Caco-2 (cell line): Measurements from ENCODE around the gene CREBL2. TPM values are rescaled to one million over a fixed set of nuclear protein-coding genes. Genes with fewer than 3 reads are reported as not detected.

Source experiments
- Bru-seq: library from RNA; stranded (reverse); fragments of 400-500 nt; gene quantifications from one replicate; lab custom pipeline; 2021; lab: Mats Ljungman, UMichigan
- BruChase-seq, 2 experiments: library from RNA; stranded (reverse); fragments of 400-500 nt; gene quantifications; one replicate each; lab custom pipeline; 2021; lab: Mats Ljungman, UMichigan
- BruUV-seq: library from RNA; stranded (reverse); fragments of 400-500 nt; replicated peaks from 2 replicates; lab custom pipeline; 2021; lab: Mats Ljungman, UMichigan
- CTCF ChIA-PET: fragments of 300-600 bp; sonication (Branson Sonifier 250); formaldehyde crosslinking; loops from one replicate; lab custom pipeline; 2022; ENCODE audit warnings: antibody characterized with exemption; lab: Charles Lee
- POLR2A ChIA-PET: fragments of 300-600 bp; sonication (Branson Sonifier 250); formaldehyde crosslinking; loops from one replicate; lab custom pipeline; 2022; ENCODE audit warnings: antibody characterized with exemption; lab: Charles Lee
- DNase-seq, 2 experiments: peaks; one replicate each; pipeline versions ENCODE4 v3.0.0 to v3.0.0-alpha.2; 2020 to 2022
- H3K27me3 ChIP-seq: replicated peaks from 2 replicates; pipeline ENCODE4 v1.6.0; 2011; ENCODE audit warnings: low read length; ENCODE audit not compliant: control insufficient read depth, insufficient read depth
- H3K36me3 ChIP-seq: 2 replicates; pipeline ENCODE4 v1.5.1; 2011; ENCODE audit warnings: low read length; ENCODE audit not compliant: control insufficient read depth, insufficient read depth
- H3K4me1 ChIP-seq: fragments of 250-450 bp; sonication (Bioruptor Pico); 2 replicates; pipeline ENCODE4 v1.5.1; 2020; ENCODE audit warnings: mild to moderate bottlenecking
- H3K4me3 ChIP-seq: 2 replicates; pipeline ENCODE4 v1.5.1; 2011; ENCODE audit warnings: low read depth, mild to moderate bottlenecking, control low read depth, low read length
- H3K9me3 ChIP-seq: fragments of 250-450 bp; sonication (Bioruptor Pico); 2 replicates; pipeline ENCODE4 v1.5.1; 2020; ENCODE audit warnings: mild to moderate bottlenecking, moderate library complexity
- H3K27ac Mint-ChIP-seq: one replicate; pipeline ENCODE4 v1.8.0; 2022; ENCODE audit warnings: mixed read lengths; ENCODE audit not compliant: unreplicated experiment
- H3K27me3 Mint-ChIP-seq: one replicate; pipeline ENCODE4 v1.8.0; 2022; ENCODE audit warnings: mixed read lengths; ENCODE audit not compliant: insufficient read depth, unreplicated experiment
- H3K36me3 Mint-ChIP-seq: one replicate; pipeline ENCODE4 v1.8.0; 2022; ENCODE audit warnings: mild to moderate bottlenecking, mixed read lengths; ENCODE audit not compliant: insufficient read depth, unreplicated experiment
- H3K4me1 Mint-ChIP-seq: one replicate; pipeline ENCODE4 v1.8.0; 2022; ENCODE audit warnings: low read depth, mixed read lengths; ENCODE audit not compliant: unreplicated experiment
- H3K4me3 Mint-ChIP-seq: one replicate; pipeline ENCODE4 v1.8.0; 2022; ENCODE audit warnings: mild to moderate bottlenecking, moderate library complexity, mixed read lengths; ENCODE audit not compliant: unreplicated experiment
- H3K9me3 Mint-ChIP-seq: one replicate; pipeline ENCODE4 v1.8.0; 2022; ENCODE audit warnings: mixed read lengths; ENCODE audit not compliant: unreplicated experiment
- CTCF ChIP-seq, 2 experiments: fragments of 200-600 bp in 1 of 2; IDR thresholded peaks; 1 replicate in 1 of 2; 2 replicates in 1 of 2; pipeline versions ENCODE4 v1.5.1 to v1.8.0; 2011 to 2022; ENCODE audit warnings: antibody characterized with exemption in 1 of 2, control low read depth in 1 of 2, inconsistent platforms in 1 of 2, low read depth in 1 of 2, low read length in 1 of 2, mild to moderate bottlenecking in 1 of 2, moderate library complexity in 1 of 2; ENCODE audit not compliant: insufficient read depth in 1 of 2, severe bottlenecking in 1 of 2, unreplicated experiment in 1 of 2
- intact Hi-C: fragments of 100-400 bp; cut with micrococcal nuclease; formaldehyde crosslinking; loops from one replicate; pipeline ENCODE4 v1.10.0; 2022; ENCODE audit not compliant: unreplicated experiment
- long read RNA-seq: library from polyadenylated mRNA; stranded (forward); transcript quantifications from one replicate; pipeline ENCODE4 v2.0.0, GENCODE V29; 2022
- total RNA-seq: library from RNA; stranded (reverse); gene quantifications from 2 replicates; pipeline ENCODE4 v1.2.3, GENCODE V29; 2022

CREBL2 gene
- 25.0 and 26.3 TPM in 2 replicates for total RNA-seq
- Bru-seq, nascent RNA = percentile 75 among the genes with signal in this experiment
- BruChase-seq, experiment 1, labeled RNA remaining after a 2-hour chase = percentile 76 among the genes with signal in this experiment
- percentile 84 among the genes with signal in this experiment for BruChase-seq, experiment 2, labeled RNA remaining after a 6-hour chase
- long read RNA-seq, transcript CREBL2-201 (4 exons, 3,754 nt) = major isoform, 53 of 57 reads
- long read RNA-seq, partial matches to known transcripts = 2 of 57 reads
- long read RNA-seq, other reads (novel, unspliced or antisense) = 2 of 57 reads

GRCh38 chr12:12611512-12612306, at the start of gene CREBL2:
Gene CREBL2, plus strand, starts transcription at chr12:12611876. Its CDS starts 297 bp downstream, at chr12:12612173.
- DNase-seq = peak; percentile 96
- Mint-ChIP-seq H3K27me3 (no peaks in the 10 kb centered on the region), H3K27ac (peak within 1 kb of the TSS; percentile 57), H3K4me3 (peak within 1 kb of the TSS; percentile 89), H3K36me3 (peaks cover 7% of the 10 kb centered on the region), H3K4me1 (peaks cover 24% of the 10 kb centered on the region), H3K9me3 (no peaks in the 10 kb centered on the region)
- no TSS peak for BruUV-seq
- intact Hi-C loops = loop anchor here (1.0 to 2.0 kb wide), 5 partner anchors 9 to 93 kb away; partner anchors contain the start of gene GPR19
- POLR2A ChIA-PET = interaction anchor here (0.6 to 1.0 kb wide), 7 partner anchors 10 to 262 kb away, joined by 3 to 8 read pairs (median 3); no protein-coding TSS in a partner anchor
- Histone ChIP-seq H3K4me1 (peaks cover 11% of the 10 kb centered on the region), H3K27me3 (no peaks in the 10 kb centered on the region), H3K4me3 (peak within 1 kb of the TSS; percentile 66), H3K36me3 (no peaks in the 10 kb centered on the region), H3K9me3 (no peaks in the 10 kb centered on the region)
- CTCF ChIA-PET = interaction anchor here (0.6 to 1.6 kb wide), 6 partner anchors 19 to 280 kb away, joined by 3 to 5 read pairs (median 4); partner anchors contain the start of gene DUSP16
- no peak for TF ChIP-seq CTCF (IDR thresholded peaks at IDR 0.05; ENCODE audit: insufficient read depth in 1 of 2, low read depth in 1 of 2, low read length in 1 of 2, severe bottlenecking in 1 of 2, unreplicated experiment in 1 of 2)

- H3K27ac Mint-ChIP-seq = peak overlapping the region; percentile 86
- no peaks in the 10 kb centered on the region for H3K27me3 ChIP-seq
- peak overlapping the region; percentile 79 for H3K4me3 Mint-ChIP-seq
- peaks cover 15% of the 10 kb centered on the region for H3K9me3 Mint-ChIP-seq
- H3K9me3 ChIP-seq = peaks cover 3% of the 10 kb centered on the region; the same call in 1 of the 2 replicates
- DNase-seq = peak in 1 of 2 experiments; percentile 47
- H3K36me3 Mint-ChIP-seq = peaks cover 56% of the 10 kb centered on the region
- BruUV-seq = no TSS peak
- H3K36me3 ChIP-seq = no peaks in the 10 kb centered on the region; the same call in 1 of the 2 replicates
- peak overlapping the region; percentile 78 for H3K4me3 ChIP-seq
- no peak for TF ChIP-seq CTCF (IDR thresholded peaks at IDR 0.05; ENCODE audit: insufficient read depth in 1 of 2, low read depth in 1 of 2, low read length in 1 of 2, severe bottlenecking in 1 of 2, unreplicated experiment in 1 of 2)
- intact Hi-C loops = loop anchor here (1.0 to 5.0 kb wide), 8 partner anchors 56 to 177 kb away; partner anchors contain the start of genes CDKN1B and GPR19
- H3K4me1 ChIP-seq = peaks cover 33% of the 10 kb centered on the region
- peaks cover 30% of the 10 kb centered on the region for H3K4me1 Mint-ChIP-seq
- ChIA-PET POLR2A (interaction anchor here (0.6 to 1.5 kb wide), 4 partner anchors 35 to 205 kb away, joined by 3 to 6 read pairs (median 4); partner anchors contain the start of gene BORCS5), CTCF (interaction anchor here (1.2 to 1.3 kb wide), 2 partner anchors 8 to 158 kb away, joined by 3 to 7 read pairs; no protein-coding TSS in a partner anchor)
- no peaks in the 10 kb centered on the region for H3K27me3 Mint-ChIP-seq
These were observed 49.6 kb upstream of the CREBL2 start for GRCh38 chr12:12562016-12562483.
